ENCODE measurements around the gene ADAMTS14. TPM values are rescaled to one million over a fixed set of nuclear protein-coding genes. Genes with fewer than 3 reads are reported as not detected.

Gene ADAMTS14
- total RNA-seq, 1 experiment from 2014 or later = 0.91 TPM

DNA sequence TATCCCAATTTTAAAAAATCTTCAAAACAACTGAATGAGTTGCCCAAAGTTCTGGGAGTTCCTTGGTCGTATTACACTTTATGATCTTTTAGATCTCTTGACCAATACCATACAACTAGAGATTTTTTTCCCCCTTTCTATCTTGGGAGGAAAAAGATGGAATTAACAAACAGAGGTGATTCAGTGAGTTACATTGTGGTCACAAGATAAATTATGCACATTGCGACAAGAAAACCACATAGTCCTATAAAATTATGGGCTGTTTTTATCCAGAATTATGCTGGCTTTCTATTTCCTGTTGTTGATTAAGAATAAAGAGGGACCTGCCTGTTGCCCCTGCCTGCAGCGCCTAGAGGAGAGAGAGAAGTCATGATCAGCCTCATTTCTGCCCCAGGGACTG lies 135.2 kb downstream of the ADAMTS14 start:
- no peak for TF ChIP-seq EZH2phosphoT487 (IDR thresholded peaks at IDR 0.05; ENCODE audit: borderline replicate concordance, low read length)
- intact Hi-C loops (cut with micrococcal nuclease) = no loop called here
- no peak overlapping the region for H2AFZ ChIP-seq (ENCODE audit: low read length)
- DNase-seq (peak; percentile 90), ATAC-seq (peak; percentile 40)
- no peak overlapping the region for H3K4me3 ChIP-seq (ENCODE audit: low read length)
- no peaks in the 10 kb centered on the region for H3K9me3 ChIP-seq (ENCODE audit: low read length)
- H3K9ac ChIP-seq (ENCODE audit: low read length) = no peak overlapping the region
- H3K9me2 ChIP-seq (replicated peaks; ENCODE audit: low read length) = no peaks in the 10 kb centered on the region
- no TSS peak for BruUV-seq (replicated peaks)
- H3K27me3 ChIP-seq (ENCODE audit: low read length) = no peaks in the 10 kb centered on the region
- peak overlapping the region; percentile 45 for H3K27ac ChIP-seq (ENCODE audit: low read length)
- ChIA-PET CTCF (no interaction called here), POLR2A (ENCODE audit: unreplicated experiment) (no interaction called here)
- H3K79me2 ChIP-seq (ENCODE audit: low read length) = no peaks in the 10 kb centered on the region
- peak overlapping the region; percentile 55 for H3K4me2 ChIP-seq (ENCODE audit: low read length)
- no peaks in the 10 kb centered on the region for H3K36me3 ChIP-seq (ENCODE audit: low read depth, low read length)
- peaks cover 21% of the 10 kb centered on the region for H3F3A ChIP-seq (ENCODE audit: low read length, unreplicated experiment)
- no peaks in the 10 kb centered on the region for H4K20me1 ChIP-seq (ENCODE audit: low read length)
- H3K4me1 ChIP-seq (ENCODE audit: insufficient read depth, low read length) = peaks cover 65% of the 10 kb centered on the region

DNA sequence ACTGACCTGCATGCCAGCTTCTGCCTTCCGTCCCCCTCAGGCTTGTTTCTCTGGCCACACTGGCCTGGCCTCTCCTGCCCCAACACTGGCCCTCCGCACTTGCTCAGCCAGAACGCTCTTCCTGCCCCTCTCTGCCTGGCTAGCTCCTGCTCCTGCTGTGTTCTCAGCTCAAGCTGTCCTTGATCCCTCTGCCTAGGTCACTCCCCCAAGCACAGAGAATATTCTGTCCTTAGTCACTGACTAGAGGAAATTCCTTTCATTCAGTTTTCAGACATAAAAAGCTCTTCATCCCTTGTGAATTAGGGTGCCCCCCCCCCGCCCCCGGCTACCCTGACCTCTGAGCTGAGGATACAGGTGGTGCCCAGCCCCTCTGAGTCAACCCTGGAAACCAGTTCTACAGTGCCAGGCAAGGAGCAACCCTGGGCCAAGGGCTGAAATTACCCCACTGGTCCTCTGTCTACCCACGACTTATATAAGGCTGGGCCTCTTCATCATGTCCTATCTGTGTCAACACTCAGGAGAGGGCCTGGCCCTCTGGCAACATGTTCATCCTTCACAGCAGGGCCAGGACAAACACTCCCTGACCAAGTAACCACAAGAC lies 136.8 kb downstream of the ADAMTS14 start:
- peak; percentile 13 for ATAC-seq
- Histone ChIP-seq H3K9ac (ENCODE audit: low read length) (no peak overlapping the region), H3K4me3 (ENCODE audit: low read length) (no peak overlapping the region), H3K27ac (ENCODE audit: low read length) (peak overlapping the region; percentile 35), H4K20me1 (ENCODE audit: low read length) (no peaks in the 10 kb centered on the region), H3K9me3 (ENCODE audit: low read length) (no peaks in the 10 kb centered on the region), H3K9me2 (replicated peaks; ENCODE audit: low read length) (no peaks in the 10 kb centered on the region), H3F3A (ENCODE audit: low read length, unreplicated experiment) (peaks cover 13% of the 10 kb centered on the region), H3K27me3 (ENCODE audit: low read length) (no peaks in the 10 kb centered on the region), H2AFZ (ENCODE audit: low read length) (no peak overlapping the region), H3K36me3 (ENCODE audit: low read depth, low read length) (no peaks in the 10 kb centered on the region), H3K4me2 (ENCODE audit: low read length) (peak overlapping the region; percentile 26; the same call in 1 of the 2 replicates), H3K4me1 (ENCODE audit: insufficient read depth, low read length) (peaks cover 55% of the 10 kb centered on the region), H3K79me2 (ENCODE audit: low read length) (no peaks in the 10 kb centered on the region)
- TF ChIP-seq EZH2 (IDR thresholded peaks at IDR 0.05; ENCODE audit: low read length, unreplicated experiment) = no peak
- TF ChIP-seq, protein P1, sequence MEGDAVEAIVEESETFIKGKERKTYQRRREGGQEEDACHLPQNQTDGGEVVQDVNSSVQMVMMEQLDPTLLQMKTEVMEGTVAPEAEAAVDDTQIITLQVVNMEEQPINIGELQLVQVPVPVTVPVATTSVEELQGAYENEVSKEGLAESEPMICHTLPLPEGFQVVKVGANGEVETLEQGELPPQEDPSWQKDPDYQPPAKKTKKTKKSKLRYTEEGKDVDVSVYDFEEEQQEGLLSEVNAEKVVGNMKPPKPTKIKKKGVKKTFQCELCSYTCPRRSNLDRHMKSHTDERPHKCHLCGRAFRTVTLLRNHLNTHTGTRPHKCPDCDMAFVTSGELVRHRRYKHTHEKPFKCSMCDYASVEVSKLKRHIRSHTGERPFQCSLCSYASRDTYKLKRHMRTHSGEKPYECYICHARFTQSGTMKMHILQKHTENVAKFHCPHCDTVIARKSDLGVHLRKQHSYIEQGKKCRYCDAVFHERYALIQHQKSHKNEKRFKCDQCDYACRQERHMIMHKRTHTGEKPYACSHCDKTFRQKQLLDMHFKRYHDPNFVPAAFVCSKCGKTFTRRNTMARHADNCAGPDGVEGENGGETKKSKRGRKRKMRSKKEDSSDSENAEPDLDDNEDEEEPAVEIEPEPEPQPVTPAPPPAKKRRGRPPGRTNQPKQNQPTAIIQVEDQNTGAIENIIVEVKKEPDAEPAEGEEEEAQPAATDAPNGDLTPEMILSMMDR (conservative IDR thresholded peaks at IDR 0.05; ENCODE audit: low read depth, low read length) = no peak
- no peak for TF ChIP-seq EZH2phosphoT487 (IDR thresholded peaks at IDR 0.05; ENCODE audit: borderline replicate concordance, low read length)
- POLR2A ChIA-PET (ENCODE audit: unreplicated experiment) = no interaction called here
- intact Hi-C loops (cut with micrococcal nuclease) = no loop called here
- CTCF ChIA-PET = no interaction called here
- no TSS peak for BruUV-seq (replicated peaks)
- peak; percentile 85 for DNase-seq

DNA sequence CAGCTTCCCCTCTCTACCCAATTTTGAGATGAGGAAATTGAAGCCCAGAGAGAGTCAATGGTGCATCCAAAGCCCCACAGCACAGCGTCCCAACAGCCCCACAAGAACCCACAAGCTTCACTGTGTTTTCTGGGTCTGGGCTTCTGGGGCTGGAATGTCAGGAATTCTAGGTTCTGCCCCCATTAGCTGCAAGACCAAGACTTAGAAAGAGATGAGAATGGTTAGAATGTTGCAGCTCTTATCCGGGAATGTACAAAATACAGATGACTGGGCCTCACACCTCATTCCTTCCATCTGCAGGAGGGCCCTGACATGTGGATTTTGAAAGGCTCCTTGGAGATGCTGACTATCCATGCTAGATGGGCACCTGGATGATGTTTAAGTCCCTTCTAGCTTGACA lies 137.4 kb downstream of the ADAMTS14 start:
- Histone ChIP-seq H3K9me2 (replicated peaks; ENCODE audit: low read length) (no peaks in the 10 kb centered on the region), H3K36me3 (ENCODE audit: low read depth, low read length) (no peaks in the 10 kb centered on the region), H3F3A (ENCODE audit: low read length, unreplicated experiment) (peaks cover 8% of the 10 kb centered on the region), H3K4me3 (ENCODE audit: low read length) (no peak overlapping the region), H2AFZ (ENCODE audit: low read length) (no peak overlapping the region), H3K4me1 (ENCODE audit: insufficient read depth, low read length) (peaks cover 49% of the 10 kb centered on the region), H3K9me3 (ENCODE audit: low read length) (no peaks in the 10 kb centered on the region), H3K9ac (ENCODE audit: low read length) (no peak overlapping the region), H3K79me2 (ENCODE audit: low read length) (no peaks in the 10 kb centered on the region), H4K20me1 (ENCODE audit: low read length) (no peaks in the 10 kb centered on the region), H3K27ac (ENCODE audit: low read length) (peak overlapping the region; percentile 9), H3K4me2 (ENCODE audit: low read length) (0 out of 2 replicates have a peak overlapping the region, but pooled peaks have one; percentile 26), H3K27me3 (ENCODE audit: low read length) (no peaks in the 10 kb centered on the region)
- CTCF ChIA-PET = no interaction called here
- BruUV-seq (replicated peaks) = no TSS peak
- TF ChIP-seq EZH2 (IDR thresholded peaks at IDR 0.05; ENCODE audit: low read length, unreplicated experiment) (no peak), EZH2phosphoT487 (IDR thresholded peaks at IDR 0.05; ENCODE audit: borderline replicate concordance, low read length) (no peak)
- TF ChIP-seq, protein P1 (conservative IDR thresholded peaks at IDR 0.05; ENCODE audit: low read depth, low read length) = no peak
- no peak for DNase-seq
- POLR2A ChIA-PET (ENCODE audit: unreplicated experiment) = interaction anchor here (0.6 kb wide), 1 partner anchor 29 kb away, joined by 3 read pairs; no protein-coding TSS in a partner anchor
- intact Hi-C loops (cut with micrococcal nuclease) = no loop called here
- ATAC-seq = no peak

All from PC-3 (cell line).